Fibroblast of peridontal ligament (primary cell): ENCODE measurements around the gene TEX2.
A peak's percentile ranks its signal among the peaks of the same experiment; 100 is the strongest.
"Not testable (repeated sequence)": the region's sequence is repeated elsewhere in the genome, so short reads cannot be mapped to it uniquely, and the experiment has no call there.

Experiments
- DNase-seq: peaks from one replicate; pipeline ENCODE4 v3.0.0-alpha.2; 2010; ENCODE audit errors: extremely low read depth

The TEX2 gene

GRCh38 chr17:64145751-64146417, 117.2 kb downstream of the TEX2 start:
- DNase-seq: peak; percentile 100

- DNase-seq: no peak
Measured at GRCh38 chr17:64145375-64145750, 117.7 kb downstream of the TEX2 start.

GRCh38 chr17:64139542-64139941, 123.5 kb downstream of the TEX2 start:
- no peak for DNase-seq

- no peak for DNase-seq
Measured at GRCh38 chr17:64138441-64138840, 124.6 kb downstream of the TEX2 start.

GRCh38 chr17:64135000-64135399, 128.1 kb downstream of the TEX2 start:
- DNase-seq: no peak

GRCh38 chr17:64134216-64134970, 128.7 kb downstream of the TEX2 start:
- no peak for DNase-seq

GRCh38 chr17:64133546-64134215, 129.4 kb downstream of the TEX2 start:
- DNase-seq: peak; percentile 85

- DNase-seq: no peak
Measured at GRCh38 chr17:64131606-64132270, 131.3 kb downstream of the TEX2 start.

GRCh38 chr17:64130559-64131001, 132.5 kb downstream of the TEX2 start:
- DNase-seq: peak; percentile 51

GRCh38 chr17:64129765-64130558, 133.1 kb downstream of the TEX2 start, which contains the start of gene ERN1:
Gene ERN1, minus strand, starts transcription at chr17:64130144. Its CDS starts 115 bp downstream, at chr17:64130029.
- peak; percentile 88 for DNase-seq

- DNase-seq: no peak
Measured at GRCh38 chr17:64129515-64129764, 133.6 kb downstream of the TEX2 start.

GRCh38 chr17:64128787-64129514, 134.1 kb downstream of the TEX2 start:
- DNase-seq: peak; percentile 42

GRCh38 chr17:64126918-64127317, 136.1 kb downstream of the TEX2 start:
- no peak for DNase-seq

GRCh38 chr17:64125937-64126336, 137.1 kb downstream of the TEX2 start:
- no peak for DNase-seq

GRCh38 chr17:64124609-64125008, 138.5 kb downstream of the TEX2 start:
- DNase-seq: no peak

- DNase-seq: no peak
Measured at GRCh38 chr17:64123114-64123513, 139.9 kb downstream of the TEX2 start.

GRCh38 chr17:64120972-64121786, 141.9 kb downstream of the TEX2 start:
- not testable (repeated sequence) for DNase-seq

GRCh38 chr17:64120159-64120810, 142.8 kb downstream of the TEX2 start:
- DNase-seq: no peak
